ENCODE measurements around the gene ELL. TPM values are rescaled to one million over a fixed set of nuclear protein-coding genes. Genes with fewer than 3 reads are reported as not detected.

Gene ELL
- total RNA-seq, 1 experiment from 2014 or later, result 18.6 TPM

DNA sequence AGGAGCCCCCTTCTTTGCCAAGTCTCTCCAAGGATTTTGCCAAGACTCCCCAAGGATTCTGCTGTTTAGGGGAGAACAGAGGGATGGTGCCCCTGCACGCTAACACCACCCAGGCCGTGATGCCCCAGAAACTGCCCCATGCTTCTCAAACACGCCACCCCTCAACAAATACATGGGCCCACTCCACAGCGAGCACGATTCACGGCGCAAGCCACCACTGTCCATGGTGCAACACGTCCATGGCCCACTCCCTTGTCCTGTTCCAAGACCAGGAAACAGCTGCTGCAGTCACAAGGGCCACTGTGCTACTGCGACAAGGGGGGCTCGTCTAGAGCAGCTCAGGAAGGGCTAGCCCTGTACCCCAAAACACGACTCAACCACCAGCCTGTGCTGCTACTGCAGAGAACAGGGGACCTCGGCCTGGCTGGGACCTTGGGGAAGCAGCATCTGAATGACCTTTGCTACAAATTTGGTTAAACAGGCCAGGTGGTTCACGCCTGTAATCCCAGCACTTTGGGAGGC, 47.4 kb downstream of the ELL start:
- Histone ChIP-seq H3K4me1 (ENCODE audit: control insufficient read depth, insufficient read depth, low read length) (peaks cover 14% of the 10 kb centered on the region; the same call in 1 of the 2 replicates), H3K27me3 (ENCODE audit: control insufficient read depth, insufficient read depth, low read length) (no peaks in the 10 kb centered on the region), H3K4me3 (ENCODE audit: low read depth in 2 of 2, low read length in 2 of 2) (no peak overlapping the region), H3K9me3 (ENCODE audit: control insufficient read depth, insufficient read depth, low read depth, low read length) (no peaks in the 10 kb centered on the region), H3K36me3 (ENCODE audit: control insufficient read depth, insufficient read depth, low read length) (no peaks in the 10 kb centered on the region), H3K27ac (ENCODE audit: low read length) (no peak overlapping the region)
- DNase-seq (ENCODE audit: low read depth, low spot score) (no peak), ATAC-seq (no peak)
- TF ChIP-seq SIN3A (IDR thresholded peaks at IDR 0.05; ENCODE audit: borderline replicate concordance, insufficient read depth, low read depth, low read length), result no peak
- no peak for TF ChIP-seq TCF7L2 (IDR thresholded peaks at IDR 0.05; ENCODE audit: low read depth, low read length)
- no peak for TF ChIP-seq REST (IDR thresholded peaks at IDR 0.05; ENCODE audit: insufficient read depth in 1 of 2, low read depth in 2 of 2, low read length in 1 of 2)
- TF ChIP-seq, protein P1, sequence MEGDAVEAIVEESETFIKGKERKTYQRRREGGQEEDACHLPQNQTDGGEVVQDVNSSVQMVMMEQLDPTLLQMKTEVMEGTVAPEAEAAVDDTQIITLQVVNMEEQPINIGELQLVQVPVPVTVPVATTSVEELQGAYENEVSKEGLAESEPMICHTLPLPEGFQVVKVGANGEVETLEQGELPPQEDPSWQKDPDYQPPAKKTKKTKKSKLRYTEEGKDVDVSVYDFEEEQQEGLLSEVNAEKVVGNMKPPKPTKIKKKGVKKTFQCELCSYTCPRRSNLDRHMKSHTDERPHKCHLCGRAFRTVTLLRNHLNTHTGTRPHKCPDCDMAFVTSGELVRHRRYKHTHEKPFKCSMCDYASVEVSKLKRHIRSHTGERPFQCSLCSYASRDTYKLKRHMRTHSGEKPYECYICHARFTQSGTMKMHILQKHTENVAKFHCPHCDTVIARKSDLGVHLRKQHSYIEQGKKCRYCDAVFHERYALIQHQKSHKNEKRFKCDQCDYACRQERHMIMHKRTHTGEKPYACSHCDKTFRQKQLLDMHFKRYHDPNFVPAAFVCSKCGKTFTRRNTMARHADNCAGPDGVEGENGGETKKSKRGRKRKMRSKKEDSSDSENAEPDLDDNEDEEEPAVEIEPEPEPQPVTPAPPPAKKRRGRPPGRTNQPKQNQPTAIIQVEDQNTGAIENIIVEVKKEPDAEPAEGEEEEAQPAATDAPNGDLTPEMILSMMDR (IDR thresholded peaks at IDR 0.05), result no peak
- no peak for TF ChIP-seq POLR2AphosphoS5 (IDR thresholded peaks at IDR 0.05; ENCODE audit: low read depth, low read length)
- intact Hi-C loops (cut with micrococcal nuclease; ENCODE audit: unreplicated experiment) (no loop called here), in situ Hi-C loops (cut with HindIII; ENCODE audit: low pct_unique_long_range_greater_than_20kb, low sequenced_read_pairs) (no loop called here)
- ChIA-PET CTCF (interaction anchor here (1.0 kb wide), 1 partner anchor 115 kb away, joined by 12 read pairs; no protein-coding TSS in a partner anchor), POLR2A (interaction anchor here (0.6 kb wide), 1 partner anchor 369 kb away, joined by 3 read pairs; no protein-coding TSS in a partner anchor)
- BruUV-seq (replicated peaks), result no TSS peak

GRCh38 chr19:18473706-18474087, 48.2 kb downstream of the ELL start:
- in situ Hi-C loops (cut with HindIII; ENCODE audit: low pct_unique_long_range_greater_than_20kb, low sequenced_read_pairs), result no loop called here
- intact Hi-C loops (cut with micrococcal nuclease; ENCODE audit: unreplicated experiment), result no loop called here
- CTCF ChIA-PET, result interaction anchor here (0.6 to 1.0 kb wide), 2 partner anchors 12 to 116 kb away, joined by 4 to 12 read pairs; no protein-coding TSS in a partner anchor

More at GRCh38 chr19:18473706-18474087, 48.2 kb downstream of the ELL start:
- no peaks in the 10 kb centered on the region for H3K9me3 ChIP-seq (ENCODE audit: control insufficient read depth, insufficient read depth, low read depth, low read length)
- no TSS peak for BruUV-seq (replicated peaks)
- DNase-seq (ENCODE audit: low read depth, low spot score) (no peak), ATAC-seq (no peak)
- no peak overlapping the region for H3K27ac ChIP-seq (ENCODE audit: low read length)
- TF ChIP-seq, protein P1 (IDR thresholded peaks at IDR 0.05), result no peak
- no peak for TF ChIP-seq TCF7L2 (IDR thresholded peaks at IDR 0.05; ENCODE audit: low read depth, low read length)
- no peak for TF ChIP-seq REST (IDR thresholded peaks at IDR 0.05; ENCODE audit: insufficient read depth in 1 of 2, low read depth in 2 of 2, low read length in 1 of 2)
- TF ChIP-seq POLR2AphosphoS5 (IDR thresholded peaks at IDR 0.05; ENCODE audit: low read depth, low read length), result no peak
- TF ChIP-seq SIN3A (IDR thresholded peaks at IDR 0.05; ENCODE audit: borderline replicate concordance, insufficient read depth, low read depth, low read length), result no peak
- POLR2A ChIA-PET, result interaction anchor here (0.6 kb wide), 1 partner anchor 370 kb away, joined by 3 read pairs; no protein-coding TSS in a partner anchor
- no peaks in the 10 kb centered on the region for H3K27me3 ChIP-seq (ENCODE audit: control insufficient read depth, insufficient read depth, low read length)
- H3K4me1 ChIP-seq (ENCODE audit: control insufficient read depth, insufficient read depth, low read length), result peaks cover 9% of the 10 kb centered on the region; the same call in 1 of the 2 replicates
- no peaks in the 10 kb centered on the region for H3K36me3 ChIP-seq (ENCODE audit: control insufficient read depth, insufficient read depth, low read length)
- no peak overlapping the region for H3K4me3 ChIP-seq (ENCODE audit: low read depth in 2 of 2, low read length in 2 of 2)
